Mesendoderm (in vitro differentiated cells): ENCODE measurements around the gene FBLIM1.

Experiments
- DNase-seq: peaks from one replicate; pipeline ENCODE4 v3.0.0; 2013
- H2AK5ac ChIP-seq: 2 replicates; pipeline ENCODE4 v1.6.1; 2013; ENCODE audit warnings: low read length, inconsistent platforms
- H2BK120ac ChIP-seq: 2 replicates; pipeline ENCODE4 v1.6.1; 2013; ENCODE audit warnings: low read depth, mild to moderate bottlenecking, low read length, moderate library complexity, mixed read lengths
- H2BK15ac ChIP-seq: replicated peaks from 2 replicates; pipeline ENCODE4 v1.6.1; 2013; ENCODE audit warnings: low read depth, mild to moderate bottlenecking, moderate library complexity
- H2BK5ac ChIP-seq: 2 replicates; pipeline ENCODE4 v1.6.1; 2013; ENCODE audit warnings: low read length, inconsistent platforms
- H3K18ac ChIP-seq: 2 replicates; pipeline ENCODE4 v1.6.1; 2013; ENCODE audit warnings: mild to moderate bottlenecking, low read length, mixed read lengths
- H3K23ac ChIP-seq: one replicate; pipeline ENCODE4 v1.6.1; 2013; ENCODE audit warnings: low read length
- H3K27ac ChIP-seq: 2 replicates; pipeline ENCODE4 v1.5.1; 2013; ENCODE audit warnings: low read depth, mild to moderate bottlenecking, inconsistent platforms, low read length, moderate library complexity
- H3K27me3 ChIP-seq: 2 replicates; pipeline ENCODE4 v1.6.1; 2013; ENCODE audit warnings: low read length, control low read depth, mild to moderate bottlenecking, inconsistent platforms; ENCODE audit not compliant: insufficient read depth, poor library complexity
- H3K36me3 ChIP-seq: 2 replicates; pipeline ENCODE4 v1.6.1; 2013; ENCODE audit warnings: low read length, inconsistent platforms; ENCODE audit not compliant: control insufficient read depth, insufficient read depth
- H3K4ac ChIP-seq: one replicate; pipeline ENCODE4 v1.6.1; 2013; ENCODE audit warnings: low read depth, mild to moderate bottlenecking, low read length, moderate library complexity
- H3K4me1 ChIP-seq: 2 replicates; pipeline ENCODE4 v1.6.1; 2013; ENCODE audit warnings: low read depth, low read length, inconsistent platforms; ENCODE audit not compliant: control insufficient read depth
- H3K4me2 ChIP-seq: 2 replicates; pipeline ENCODE4 v1.6.1; 2013; ENCODE audit warnings: low read length
- H3K4me3 ChIP-seq: 2 replicates; pipeline ENCODE4 v1.5.1; 2013; ENCODE audit warnings: mild to moderate bottlenecking, low read length
- H3K56ac ChIP-seq: one replicate; pipeline ENCODE4 v1.6.1; 2013; ENCODE audit warnings: low read length
- H3K79me1 ChIP-seq: 2 replicates; pipeline ENCODE4 v1.6.1; 2013; ENCODE audit warnings: low read length, inconsistent platforms
- H3K79me2 ChIP-seq: 2 replicates; pipeline ENCODE4 v1.6.1; 2013; ENCODE audit warnings: mild to moderate bottlenecking, low read length; ENCODE audit not compliant: control insufficient read depth, insufficient read depth
- H3K9ac ChIP-seq: 2 replicates; pipeline ENCODE4 v1.6.1; 2013; ENCODE audit warnings: low read length, inconsistent platforms
- H4K5ac ChIP-seq: one replicate; pipeline ENCODE4 v1.6.1; 2013; ENCODE audit warnings: low read length
- H4K8ac ChIP-seq: one replicate; pipeline ENCODE4 v1.6.1; 2013; ENCODE audit warnings: low read depth, mild to moderate bottlenecking, control low read depth, low read length, moderate library complexity
- WGBS: extraction: QIAGEN DNeasy Blood & Tissue Kit; methylation state at CpG from one replicate; pipeline ENCODE4 v1.1.7; 2013; ENCODE audit warnings: low lambda C conversion rate, missing lambda C conversion rate; ENCODE audit not compliant: insufficient coverage; ENCODE audit errors: extremely low coverage; 5-methylcytosine and 5-hydroxymethylcytosine counted together

Gene FBLIM1

GRCh38 chr1:15723631-15724246, 34.9 kb upstream of the FBLIM1 start:
- Histone ChIP-seq H3K4ac (no peak overlapping the region), H3K27ac (no peak overlapping the region), H4K5ac (no peak overlapping the region), H3K36me3 (peaks cover 7% of the 10 kb centered on the region), H2BK5ac (no peak overlapping the region), H4K8ac (no peak overlapping the region), H3K79me1 (no peaks in the 10 kb centered on the region), H2BK120ac (no peak overlapping the region), H3K9ac (no peak overlapping the region), H3K4me1 (no peaks in the 10 kb centered on the region), H3K18ac (no peak overlapping the region), H2BK15ac (no peak overlapping the region), H3K56ac (no peak overlapping the region), H3K4me3 (no peak overlapping the region), H2AK5ac (no peak overlapping the region), H3K79me2 (no peaks in the 10 kb centered on the region), H3K27me3 (no peaks in the 10 kb centered on the region), H3K23ac (no peak overlapping the region), H3K4me2 (no peak overlapping the region)
- WGBS, result no CpG with 5 or more reads among the region's 20 CpGs
- DNase-seq, result no peak

- Histone ChIP-seq H3K56ac (no peak overlapping the region), H4K5ac (no peak overlapping the region), H3K27ac (no peak overlapping the region), H3K27me3 (no peaks in the 10 kb centered on the region), H3K4me2 (no peak overlapping the region), H3K18ac (no peak overlapping the region), H3K79me1 (no peaks in the 10 kb centered on the region), H3K4ac (no peak overlapping the region), H3K79me2 (no peaks in the 10 kb centered on the region), H3K36me3 (peaks cover 6% of the 10 kb centered on the region), H4K8ac (no peak overlapping the region), H2BK120ac (no peak overlapping the region), H2AK5ac (no peak overlapping the region), H3K23ac (no peak overlapping the region), H3K9ac (no peak overlapping the region), H3K4me1 (no peaks in the 10 kb centered on the region), H2BK5ac (no peak overlapping the region), H3K4me3 (no peak overlapping the region), H2BK15ac (no peak overlapping the region)
- DNase-seq, result peak; percentile 40
- no CpG with 5 or more reads among the region's 26 CpGs for WGBS
These were observed 33.4 kb upstream of the FBLIM1 start for GRCh38 chr1:15724949-15725880.

GRCh38 chr1:15726508-15726907, 32.1 kb upstream of the FBLIM1 start:
- no peak overlapping the region for H3K23ac ChIP-seq

GRCh38 chr1:15727021-15727420, 31.6 kb upstream of the FBLIM1 start:
- Histone ChIP-seq H3K23ac (no peak overlapping the region), H3K56ac (no peak overlapping the region), H3K18ac (no peak overlapping the region), H2AK5ac (no peak overlapping the region), H3K4me2 (no peak overlapping the region), H4K5ac (no peak overlapping the region), H3K4me3 (no peak overlapping the region), H3K27ac (no peak overlapping the region), H4K8ac (no peak overlapping the region), H2BK15ac (no peak overlapping the region), H2BK120ac (no peak overlapping the region), H3K9ac (no peak overlapping the region), H3K79me1 (no peaks in the 10 kb centered on the region), H2BK5ac (no peak overlapping the region), H3K4me1 (no peaks in the 10 kb centered on the region), H3K27me3 (no peaks in the 10 kb centered on the region), H3K4ac (no peak overlapping the region), H3K79me2 (no peaks in the 10 kb centered on the region), H3K36me3 (peaks cover 8% of the 10 kb centered on the region)
- no CpG with 5 or more reads among the region's 21 CpGs for WGBS
- no peak for DNase-seq

More at GRCh38 chr1:15726508-15726907, 32.1 kb upstream of the FBLIM1 start:
- no peak overlapping the region for H3K4me2 ChIP-seq
- H3K36me3 ChIP-seq, result peaks cover 8% of the 10 kb centered on the region
- H3K27ac ChIP-seq, result no peak overlapping the region
- H2AK5ac ChIP-seq, result no peak overlapping the region
- H3K27me3 ChIP-seq, result no peaks in the 10 kb centered on the region
- no CpG with 5 or more reads among the region's 9 CpGs for WGBS
- H3K4me3 ChIP-seq, result no peak overlapping the region
- H3K79me1 ChIP-seq, result no peaks in the 10 kb centered on the region
- no peak overlapping the region for H3K56ac ChIP-seq
- DNase-seq, result no peak
- H4K5ac ChIP-seq, result no peak overlapping the region
- H3K4ac ChIP-seq, result no peak overlapping the region
- H2BK120ac ChIP-seq, result no peak overlapping the region
- no peak overlapping the region for H3K9ac ChIP-seq
- H3K18ac ChIP-seq, result no peak overlapping the region
- H2BK15ac ChIP-seq, result no peak overlapping the region
- H4K8ac ChIP-seq, result no peak overlapping the region
- no peaks in the 10 kb centered on the region for H3K4me1 ChIP-seq
- H2BK5ac ChIP-seq, result no peak overlapping the region
- H3K79me2 ChIP-seq, result no peaks in the 10 kb centered on the region

- no CpG with 5 or more reads among the region's 13 CpGs for WGBS
- Histone ChIP-seq H3K4me3 (no peak overlapping the region), H3K4ac (no peak overlapping the region), H3K36me3 (peaks cover 6% of the 10 kb centered on the region), H3K79me1 (no peaks in the 10 kb centered on the region), H2BK5ac (no peak overlapping the region), H3K56ac (no peak overlapping the region), H3K4me1 (no peaks in the 10 kb centered on the region), H3K4me2 (no peak overlapping the region), H4K8ac (no peak overlapping the region), H2BK15ac (no peak overlapping the region), H3K23ac (no peak overlapping the region), H3K9ac (no peak overlapping the region), H4K5ac (no peak overlapping the region), H3K79me2 (no peaks in the 10 kb centered on the region), H3K27me3 (no peaks in the 10 kb centered on the region), H3K27ac (no peak overlapping the region), H2AK5ac (no peak overlapping the region), H2BK120ac (no peak overlapping the region), H3K18ac (no peak overlapping the region)
- no peak for DNase-seq
These were observed 31.2 kb upstream of the FBLIM1 start for GRCh38 chr1:15727424-15727823.
